Ovary (tissue), 3 donors: ENCODE data around the gene BET1.

Experiments used
- EP300 ChIP-seq: sonication (generic); formaldehyde crosslinking; IDR thresholded peaks from one replicate; pipeline ENCODE4 v1.6.1; 2017; ENCODE audit warnings: antibody characterized with exemption
- POLR2A ChIP-seq: fragments of 450-650 bp; IDR thresholded peaks from one replicate; pipeline ENCODE4 v1.6.1; 2017; ENCODE audit warnings: antibody characterized with exemption, mild to moderate bottlenecking, moderate library complexity
- TF ChIP-seq, protein P1 (sequence below), 3 donors: fragments of 450-650 bp in 2 of 3; fragments of 200-600 bp in 1 of 3; IDR thresholded peaks; one replicate each; pipeline versions ENCODE4 v1.5.1 to v1.8.0; 2016 to 2022; ENCODE audit warnings: antibody characterized with exemption in 3 of 3, mild to moderate bottlenecking in 1 of 3
- donor health status: DM: no; HTN: no; CAD: no.

DNA sequence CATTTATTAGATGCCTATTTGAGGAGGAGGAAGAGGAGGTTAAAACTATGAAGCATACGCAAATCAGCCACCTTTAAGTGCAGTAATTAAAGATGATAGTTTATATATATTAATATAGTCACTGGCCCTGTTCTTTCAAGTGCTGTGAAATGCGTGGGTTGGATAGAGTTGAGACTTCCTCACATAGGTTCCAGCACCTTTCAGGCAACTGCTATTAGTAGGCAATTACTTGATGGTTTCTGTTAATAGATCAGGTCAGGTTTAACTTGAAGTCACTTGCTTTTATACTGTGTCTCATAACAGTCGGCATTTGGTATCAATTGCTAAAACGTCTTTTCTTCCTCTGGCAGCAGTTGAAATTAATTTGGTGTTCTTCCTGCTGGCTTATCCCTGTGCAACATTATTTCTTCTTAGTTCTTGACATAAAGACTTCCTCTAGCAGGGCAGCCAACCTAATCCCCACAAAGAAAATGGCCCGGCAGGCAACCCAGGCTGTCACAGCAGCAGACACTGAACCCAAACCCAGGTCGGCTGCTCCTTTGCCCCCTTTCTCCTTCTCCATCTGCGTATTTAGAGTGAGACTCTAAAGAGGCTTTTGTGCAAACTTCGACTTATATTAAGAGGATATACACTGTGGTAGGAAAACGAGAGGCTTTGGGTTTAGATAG, 35.3 kb upstream of the BET1 start:
- TF ChIP-seq POLR2A, result no peak
- TF ChIP-seq, protein P1, sequence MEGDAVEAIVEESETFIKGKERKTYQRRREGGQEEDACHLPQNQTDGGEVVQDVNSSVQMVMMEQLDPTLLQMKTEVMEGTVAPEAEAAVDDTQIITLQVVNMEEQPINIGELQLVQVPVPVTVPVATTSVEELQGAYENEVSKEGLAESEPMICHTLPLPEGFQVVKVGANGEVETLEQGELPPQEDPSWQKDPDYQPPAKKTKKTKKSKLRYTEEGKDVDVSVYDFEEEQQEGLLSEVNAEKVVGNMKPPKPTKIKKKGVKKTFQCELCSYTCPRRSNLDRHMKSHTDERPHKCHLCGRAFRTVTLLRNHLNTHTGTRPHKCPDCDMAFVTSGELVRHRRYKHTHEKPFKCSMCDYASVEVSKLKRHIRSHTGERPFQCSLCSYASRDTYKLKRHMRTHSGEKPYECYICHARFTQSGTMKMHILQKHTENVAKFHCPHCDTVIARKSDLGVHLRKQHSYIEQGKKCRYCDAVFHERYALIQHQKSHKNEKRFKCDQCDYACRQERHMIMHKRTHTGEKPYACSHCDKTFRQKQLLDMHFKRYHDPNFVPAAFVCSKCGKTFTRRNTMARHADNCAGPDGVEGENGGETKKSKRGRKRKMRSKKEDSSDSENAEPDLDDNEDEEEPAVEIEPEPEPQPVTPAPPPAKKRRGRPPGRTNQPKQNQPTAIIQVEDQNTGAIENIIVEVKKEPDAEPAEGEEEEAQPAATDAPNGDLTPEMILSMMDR (IDR thresholded peaks at IDR 0.05), result no peak
- TF ChIP-seq EP300, result no peak
